Transverse colon (tissue), 4 donors: ENCODE data around the gene EXD3. TPM values are rescaled to one million over a fixed set of nuclear protein-coding genes. Genes with fewer than 3 reads are reported as not detected.
A peak's percentile ranks its signal among the peaks of the same experiment; 100 is the strongest.

Experiments used
- DNase-seq: peaks from one replicate; pipeline ENCODE4 v3.0.0-alpha.2; 2019
- H3K27ac ChIP-seq, 4 donors: fragments of 200-600 bp; sonication (generic); 2 replicates each; pipeline ENCODE4 v1.5.1; 2016 to 2018; ENCODE audit warnings: inconsistent platforms in 4 of 4
- H3K27me3 ChIP-seq: fragments of 200-600 bp; sonication (generic); 2 replicates; pipeline ENCODE4 v1.5.1; 2017; ENCODE audit warnings: inconsistent platforms
- H3K36me3 ChIP-seq, 4 donors: fragments of 200-600 bp; sonication (generic); 2 replicates each; pipeline ENCODE4 v1.5.1; 2017 to 2019; ENCODE audit warnings: inconsistent platforms in 4 of 4
- H3K4me1 ChIP-seq, 4 donors: fragments of 200-600 bp; sonication (generic); 2 replicates each; pipeline ENCODE4 v1.5.1; 2017 to 2020; ENCODE audit warnings: inconsistent platforms in 4 of 4
- H3K4me3 ChIP-seq, 4 donors: fragments of 200-600 bp; sonication (generic); 1 replicate in 1 of 4; 2 replicates in 3 of 4; pipeline versions ENCODE4 v1.5.1 to v1.6.1; 2017 to 2019; ENCODE audit warnings: inconsistent platforms in 4 of 4
- H3K9me3 ChIP-seq, 2 donors: fragments of 200-600 bp; sonication (generic); 2 replicates each; pipeline ENCODE4 v1.5.1; 2017 to 2019; ENCODE audit warnings: inconsistent platforms in 2 of 2
- CTCF ChIP-seq, 5 experiments: fragments of 200-600 bp in 3 of 5; fragments of 450-650 bp in 2 of 5; sonication (generic) in 3 of 5; IDR thresholded peaks; 1 replicate in 2 of 5; 2 replicates in 3 of 5; pipeline ENCODE4 v1.5.1; 2016 to 2017; ENCODE audit warnings: antibody characterized with exemption in 5 of 5, inconsistent platforms in 3 of 5, mild to moderate bottlenecking in 2 of 5, moderate library complexity in 1 of 5
- EP300 ChIP-seq: sonication (generic); formaldehyde crosslinking; IDR thresholded peaks from one replicate; pipeline ENCODE4 v1.6.1; 2017; ENCODE audit warnings: antibody characterized with exemption, low read depth
- POLR2A ChIP-seq: fragments of 450-650 bp; IDR thresholded peaks from one replicate; pipeline ENCODE4 v1.6.1; 2016; ENCODE audit warnings: antibody characterized with exemption, mild to moderate bottlenecking, moderate library complexity
- POLR2AphosphoS5 ChIP-seq, 3 donors: sonication (generic); formaldehyde crosslinking; IDR thresholded peaks; one replicate each; pipeline ENCODE4 v1.6.1; 2016; ENCODE audit warnings: antibody characterized with exemption in 3 of 3
- WGBS, 2 donors: methylation state at CpG; one replicate each; pipeline ENCODE4 v1.1.5; 2018; ENCODE audit warnings: low coverage in 1 of 2; 5-methylcytosine and 5-hydroxymethylcytosine counted together
- in situ Hi-C, 4 donors: fragments of 200-750 bp; cut with MboI; loops; one replicate each; pipeline versions ENCODE4 v1.15.0 to v1.15.1; 2017; ENCODE audit warnings: low sequenced_read_pairs in 3 of 4, low pct_ligation_motif_present in 1 of 4, low pct_unique_long_range_greater_than_20kb in 1 of 4
- intact Hi-C: fragments of 100-400 bp; cut with DNase I; formaldehyde crosslinking; loops from one replicate; pipeline ENCODE4 v1.15.1; 2023; ENCODE audit warnings: low total_unique reads
- total RNA-seq, 4 donors: library from RNA; depleted of rRNA; stranded (reverse); fragments of >200 nt; gene quantifications; one replicate each; pipeline ENCODE4 v1.1.0, GENCODE V29; 2016

The EXD3 gene
- total RNA-seq, 4 donors from 2014 or later: 47.6 to 228 (median 74.2) TPM

DNA sequence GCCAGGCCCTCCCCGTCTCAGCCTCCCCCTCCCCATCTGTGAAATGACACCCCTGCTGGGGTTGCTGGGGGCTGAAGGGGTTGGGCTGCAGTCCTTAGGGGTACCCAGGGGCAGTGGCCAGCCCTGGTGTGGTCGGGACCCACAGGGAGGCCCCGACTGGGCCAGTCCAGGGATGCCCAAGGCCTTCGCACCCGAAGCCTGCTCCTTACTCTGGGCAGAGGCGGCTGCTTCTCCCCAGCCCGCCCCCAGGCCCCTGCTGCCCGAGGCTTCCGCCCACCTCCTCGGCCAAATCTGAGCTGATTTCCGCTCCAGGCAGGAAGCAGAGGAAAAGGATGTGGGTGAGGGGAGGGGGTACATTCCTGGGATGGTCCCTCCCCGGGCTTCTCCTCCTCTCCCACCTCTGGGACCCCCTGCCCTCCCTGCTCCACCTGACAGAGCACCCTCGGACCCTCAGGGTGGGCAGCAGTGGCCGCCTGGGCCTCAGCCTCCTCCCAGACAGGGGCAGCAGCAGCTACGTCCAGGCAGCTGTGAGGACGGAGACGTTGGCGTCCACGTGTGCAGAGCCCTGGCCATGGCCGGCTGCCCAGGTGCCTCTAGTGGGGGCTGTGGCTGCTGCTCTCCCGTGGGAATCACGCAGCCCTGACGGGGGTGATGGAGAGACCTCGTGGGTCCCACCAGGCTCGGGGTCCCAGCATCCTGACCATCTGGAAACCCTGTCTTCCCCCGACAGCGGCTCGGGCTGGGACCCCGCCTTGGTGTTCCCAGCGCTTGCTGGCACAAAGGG, 116.7 kb downstream of the EXD3 start:
- WGBS, 2 donors: 28% methylated on average over 16 of the region's 30 CpGs; no CpG with 5 or more reads in 1 of the 2 donors
- in situ Hi-C loops: no loop called here

GRCh38 chr9:137305798-137306065, 117.2 kb downstream of the EXD3 start:
- in situ Hi-C loops (no loop called here), intact Hi-C loops (no loop called here)
- H3K4me3 ChIP-seq: peak overlapping the region in 2 of 4 donors; percentile 37 to 53
- H3K27me3 ChIP-seq: peaks cover 8% of the 10 kb centered on the region
- no peaks in the 10 kb centered on the region for H3K9me3 ChIP-seq
- no peaks in the 10 kb centered on the region for H3K36me3 ChIP-seq
- H3K4me1 ChIP-seq: peaks cover 30 to 71% (median 66%) of the 10 kb centered on the region in 4 donors
- no peak for DNase-seq
- TF ChIP-seq CTCF (IDR thresholded peaks at IDR 0.05) (peak in 1 of 5 experiments; percentile 1), POLR2A (no peak), POLR2AphosphoS5 (IDR thresholded peaks at IDR 0.05) (no peak)
- WGBS, 2 donors: 25% methylated on average over 6 of the region's 8 CpGs; no CpG with 5 or more reads in 1 of the 2 donors
- H3K27ac ChIP-seq: peak overlapping the region; percentile 86 to 98 (median 96)

More for the DNA sequence above, 116.7 kb downstream of the EXD3 start:
- peak overlapping the region in 2 of 4 donors; percentile 37 to 53 for H3K4me3 ChIP-seq
- H3K27ac ChIP-seq: peak overlapping the region; percentile 86 to 98 (median 96)
- H3K27me3 ChIP-seq: peaks cover 3% of the 10 kb centered on the region
- peaks cover 30 to 76% (median 67%) of the 10 kb centered on the region in 4 donors for H3K4me1 ChIP-seq
- H3K36me3 ChIP-seq: no peaks in the 10 kb centered on the region
- H3K9me3 ChIP-seq: no peaks in the 10 kb centered on the region
- TF ChIP-seq EP300 (no peak), POLR2A (no peak), POLR2AphosphoS5 (IDR thresholded peaks at IDR 0.05) (no peak), CTCF (IDR thresholded peaks at IDR 0.05) (no peak)
- intact Hi-C loops: no loop called here
- DNase-seq: no peak

- intact Hi-C loops: no loop called here
- WGBS, 2 donors: 23 to 40% methylated on average over 1 to 36 of the region's 36 CpGs
- H3K4me1 ChIP-seq: peaks cover 30 to 71% (median 67%) of the 10 kb centered on the region in 4 donors
- H3K27ac ChIP-seq: peak overlapping the region; percentile 86 to 98 (median 96)
- DNase-seq: peak; percentile 86
- H3K9me3 ChIP-seq: no peaks in the 10 kb centered on the region
- peak overlapping the region in 3 of 4 donors; percentile 17 to 53 (median 37) for H3K4me3 ChIP-seq
- in situ Hi-C loops: no loop called here
- peak in 2 of 5 experiments; percentile 19 to 45 for TF ChIP-seq CTCF (IDR thresholded peaks at IDR 0.05)
- TF ChIP-seq POLR2AphosphoS5 (IDR thresholded peaks at IDR 0.05): peak; percentile 59 to 95 (median 83)
- TF ChIP-seq POLR2A: peak; percentile 76
- no peak for TF ChIP-seq EP300
- no peaks in the 10 kb centered on the region for H3K36me3 ChIP-seq
- H3K27me3 ChIP-seq: peaks cover 13% of the 10 kb centered on the region
These were observed 117.7 kb downstream of the EXD3 start for GRCh38 chr9:137305060-137305797.

- WGBS, 2 donors: 30% methylated on average over 12 of the region's 16 CpGs; no CpG with 5 or more reads in 1 of the 2 donors
These were observed 118.4 kb downstream of the EXD3 start for GRCh38 chr9:137304383-137305059.

More at GRCh38 chr9:137304383-137305059, 118.4 kb downstream of the EXD3 start:
- H3K36me3 ChIP-seq: no peaks in the 10 kb centered on the region
- peak overlapping the region in 2 of 4 donors; percentile 37 to 53 for H3K4me3 ChIP-seq
- TF ChIP-seq POLR2A (no peak), CTCF (IDR thresholded peaks at IDR 0.05) (no peak)
- peaks cover 20% of the 10 kb centered on the region for H3K27me3 ChIP-seq
- H3K9me3 ChIP-seq: no peaks in the 10 kb centered on the region
- DNase-seq: no peak
- intact Hi-C loops: no loop called here
- in situ Hi-C loops: no loop called here
- peak overlapping the region; percentile 86 to 98 (median 96) for H3K27ac ChIP-seq
- H3K4me1 ChIP-seq: peaks cover 30 to 72% (median 66%) of the 10 kb centered on the region in 4 donors
